SH-SY5Y (cell line): Measurements from ENCODE around the gene PKDCC.

Experiments used
- GATA2 ChIP-seq: IDR thresholded peaks from 2 replicates; pipeline ENCODE4 v1.6.1; 2011; ENCODE audit warnings: mild to moderate bottlenecking, low read depth, low read length
- GATA3 ChIP-seq: IDR thresholded peaks from 2 replicates; pipeline ENCODE4 v1.6.1; 2011; ENCODE audit warnings: low read depth, mild to moderate bottlenecking, low read length, moderate library complexity

DNA sequence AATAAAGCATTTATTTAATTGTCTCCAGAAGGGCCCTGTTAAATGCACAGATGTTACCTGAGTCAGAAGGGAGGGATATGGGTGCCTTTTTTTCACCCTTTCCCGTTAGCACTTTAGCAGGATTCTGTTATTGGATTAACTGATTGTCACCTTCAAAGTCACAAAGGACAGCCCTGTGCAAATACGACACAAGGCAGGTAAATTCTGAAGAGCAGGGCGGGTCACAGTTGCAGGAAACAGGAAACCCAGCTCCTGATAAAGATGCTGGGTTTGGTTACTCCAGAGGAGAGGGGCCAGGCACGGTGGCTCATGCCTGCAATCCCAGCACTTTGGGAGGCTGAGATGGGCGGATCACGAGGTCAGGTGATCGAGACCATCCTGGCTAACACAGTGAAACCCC lies 11.4 kb upstream of the PKDCC start:
- no peak for TF ChIP-seq GATA2
- no peak for TF ChIP-seq GATA3
